Transverse colon (tissue), 4 donors: ENCODE results near the gene C8A.

Experiments used
- CTCF ChIP-seq, 5 experiments: fragments of 200-600 bp in 3 of 5; fragments of 450-650 bp in 2 of 5; sonication (generic) in 3 of 5; IDR thresholded peaks; 1 replicate in 2 of 5; 2 replicates in 3 of 5; pipeline ENCODE4 v1.5.1; 2016 to 2017; ENCODE audit warnings: antibody characterized with exemption in 5 of 5, inconsistent platforms in 3 of 5, mild to moderate bottlenecking in 2 of 5, moderate library complexity in 1 of 5
- EP300 ChIP-seq: sonication (generic); formaldehyde crosslinking; IDR thresholded peaks from one replicate; pipeline ENCODE4 v1.6.1; 2017; ENCODE audit warnings: antibody characterized with exemption, low read depth
- POLR2A ChIP-seq: fragments of 450-650 bp; IDR thresholded peaks from one replicate; pipeline ENCODE4 v1.6.1; 2016; ENCODE audit warnings: antibody characterized with exemption, mild to moderate bottlenecking, moderate library complexity
- POLR2AphosphoS5 ChIP-seq, 3 donors: sonication (generic); formaldehyde crosslinking; IDR thresholded peaks; one replicate each; pipeline ENCODE4 v1.6.1; 2016; ENCODE audit warnings: antibody characterized with exemption in 3 of 3

DNA sequence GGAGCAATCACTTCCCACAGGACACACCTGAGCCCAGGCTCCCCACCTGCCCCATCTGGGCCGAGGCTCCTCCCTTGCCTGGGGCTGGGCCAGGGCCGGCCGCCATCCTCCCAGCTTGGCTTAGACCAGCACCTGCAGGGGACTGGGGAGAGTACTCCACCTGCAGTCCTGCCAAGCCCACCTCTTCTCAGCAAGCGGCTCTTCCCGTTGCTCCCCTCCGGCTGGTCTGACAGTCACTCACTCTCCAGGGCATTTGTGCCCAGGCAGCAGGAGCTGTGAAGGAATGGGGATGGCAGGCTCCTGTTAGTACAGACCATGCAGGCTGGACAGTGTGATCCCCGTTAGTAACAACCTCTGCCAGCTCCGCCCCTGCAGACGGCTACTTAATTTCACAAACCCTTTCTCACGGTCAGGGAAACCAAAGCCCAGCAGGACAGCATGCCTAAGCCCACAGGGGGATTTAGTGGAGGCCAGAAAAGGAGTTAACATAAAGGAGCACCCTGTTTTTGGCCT lies 35.2 kb upstream of the C8A start, which contains the start of gene FYB2:
- TF ChIP-seq CTCF (IDR thresholded peaks at IDR 0.05), result no peak
- TF ChIP-seq EP300, result no peak
- no peak for TF ChIP-seq POLR2A
- no peak for TF ChIP-seq POLR2AphosphoS5 (IDR thresholded peaks at IDR 0.05)
